HCT116 (cell line): ENCODE data around the gene PCDH15. TPM values are rescaled to one million over a fixed set of nuclear protein-coding genes. Genes with fewer than 3 reads are reported as not detected.

ENCODE experiments used
- ATAC-seq: fragments of 200-7000 bp; cut with Tn5 transposase; 2 replicates; pipeline ENCODE4 v1.9.1; 2020; ENCODE audit warnings: mild to moderate bottlenecking, moderate library complexity
- BruUV-seq: library from RNA; stranded (reverse); fragments of 400-500 nt; replicated peaks from 2 replicates; lab custom pipeline; 2021; lab: Mats Ljungman, UMichigan
- CTCF ChIA-PET: fragments of 300-600 bp; sonication (Branson Sonifier 250); formaldehyde crosslinking; loops from one replicate; lab custom pipeline; 2021; ENCODE audit warnings: antibody characterized with exemption; lab: Charles Lee
- POLR2A ChIA-PET: fragments of 300-600, 350-600 bp; sonication (Branson Sonifier 250); formaldehyde crosslinking; loops from one replicate; lab custom pipeline; 2021; ENCODE audit warnings: antibody characterized with exemption; lab: Charles Lee
- RAD21 ChIA-PET, 2 experiments: fragments of 300-600 bp; sonication (Branson Sonifier 250); formaldehyde crosslinking; loops; one replicate each; lab custom pipeline; 2023; ENCODE audit warnings: low total read pairs in 2 of 2; ENCODE audit not compliant: uncharacterized antibody in 2 of 2, unreplicated experiment in 2 of 2, low non-redundant PET in 1 of 2; lab: Charles Lee
- DNase-seq: peaks from one replicate; pipeline ENCODE4 v3.0.0-alpha.2; 2010; ENCODE audit warnings: low read depth, low spot score
- H2AFZ ChIP-seq: fragments of 200-600 bp; shearing (Covaris generic), sonication (generic); 2 replicates; pipeline ENCODE4 v1.6.1; 2017; ENCODE audit warnings: low read depth, mixed run types, mixed read lengths, antibody characterized with exemption, low read length; ENCODE audit not compliant: poor library complexity, severe bottlenecking
- H3K27ac ChIP-seq: 2 replicates; pipeline ENCODE4 v1.5.1; 2012; ENCODE audit warnings: low read depth, low read length
- H3K27me3 ChIP-seq: fragments of 200-600 bp; sonication (generic); 2 replicates; pipeline ENCODE4 v1.6.1; 2016; ENCODE audit warnings: mixed run types, low read length, mixed read lengths; ENCODE audit not compliant: insufficient read depth
- H3K36me3 ChIP-seq, 2 experiments: fragments of 200-500 bp in 1 of 2; fragments of 200-600 bp in 1 of 2; sonication (Bioruptor generic) in 1 of 2; sonication (generic) in 1 of 2; 2 replicates each; pipeline versions ENCODE4 v1.5.1 to v1.6.1; 2014 to 2016; ENCODE audit warnings: low read length in 2 of 2, inconsistent platforms in 1 of 2, mixed read lengths in 1 of 2, mixed run types in 1 of 2; ENCODE audit not compliant: insufficient read depth in 2 of 2, control insufficient read depth in 1 of 2
- H3K4me1 ChIP-seq, 2 experiments: fragments of 200-600 bp in 1 of 2; sonication (generic) in 1 of 2; 2 replicates each; pipeline versions ENCODE4 v1.5.1 to v1.6.1; 2012 to 2017; ENCODE audit warnings: low read length in 2 of 2, inconsistent platforms in 1 of 2, mild to moderate bottlenecking in 1 of 2, mixed read lengths in 1 of 2, mixed run types in 1 of 2, moderate library complexity in 1 of 2; ENCODE audit not compliant: insufficient read depth in 2 of 2, control insufficient read depth in 1 of 2
- H3K4me2 ChIP-seq: fragments of 200-600 bp; sonication (generic); 2 replicates; pipeline ENCODE4 v1.6.1; 2017; ENCODE audit warnings: mixed run types, low read length, mixed read lengths
- H3K4me3 ChIP-seq, 2 experiments: fragments of 200-600 bp in 1 of 2; sonication (generic) in 1 of 2; replicated peaks in 1 of 2; 2 replicates each; pipeline ENCODE4 v1.5.1; 2011 to 2016; ENCODE audit warnings: low read length in 2 of 2, control low read depth in 1 of 2, low read depth in 1 of 2, mild to moderate bottlenecking in 1 of 2, mixed read lengths in 1 of 2, mixed run types in 1 of 2
- H3K79me2 ChIP-seq: fragments of 200-600 bp; sonication (generic); 2 replicates; pipeline ENCODE4 v1.6.1; 2017; ENCODE audit warnings: mild to moderate bottlenecking, mixed run types, low read length, moderate library complexity, mixed read lengths; ENCODE audit not compliant: insufficient read depth
- H3K9ac ChIP-seq: fragments of 200-600 bp; sonication (generic); 2 replicates; pipeline ENCODE4 v1.6.1; 2016; ENCODE audit warnings: low read length, mixed read lengths
- H3K9me2 ChIP-seq: fragments of 200-600 bp; sonication (generic), shearing (Covaris generic); 2 replicates; pipeline ENCODE4 v1.6.1; 2017; ENCODE audit warnings: mixed run types, mild to moderate bottlenecking, moderate library complexity; ENCODE audit not compliant: insufficient read depth
- H3K9me3 ChIP-seq, 2 experiments: fragments of 200-500 bp in 1 of 2; fragments of 200-600 bp in 1 of 2; sonication (Bioruptor generic) in 1 of 2; sonication (generic) in 1 of 2; 2 replicates each; pipeline ENCODE4 v1.6.1; 2014 to 2017; ENCODE audit warnings: low read length in 2 of 2, mixed read lengths in 2 of 2, inconsistent platforms in 1 of 2, low read depth in 1 of 2, mild to moderate bottlenecking in 1 of 2, mixed run types in 1 of 2, moderate library complexity in 1 of 2; ENCODE audit not compliant: control insufficient read depth in 1 of 2, insufficient read depth in 1 of 2
- H4K20me1 ChIP-seq: fragments of 200-600 bp; sonication (generic), shearing (Covaris generic); 2 replicates; pipeline ENCODE4 v1.6.1; 2017; ENCODE audit warnings: mixed run types, mild to moderate bottlenecking, moderate library complexity; ENCODE audit not compliant: insufficient read depth
- CBX3 ChIP-seq: IDR thresholded peaks from 2 replicates; pipeline ENCODE4 v1.6.1; 2012; ENCODE audit warnings: low read depth
- EGR1 ChIP-seq: IDR thresholded peaks from 2 replicates; pipeline ENCODE4 v1.6.1; 2012; ENCODE audit warnings: low read depth
- ELF1 ChIP-seq: IDR thresholded peaks from 2 replicates; pipeline ENCODE4 v1.6.1; 2012; ENCODE audit warnings: low read depth, borderline replicate concordance
- EZH2 ChIP-seq: fragments of 200-600 bp; sonication (generic); IDR thresholded peaks from 2 replicates; pipeline ENCODE4 v1.6.1; 2017; ENCODE audit warnings: antibody characterized with exemption, mixed run types
- FOSL1 ChIP-seq: IDR thresholded peaks from 2 replicates; pipeline ENCODE4 v1.6.1; 2012; ENCODE audit warnings: low read depth
- JUND ChIP-seq: IDR thresholded peaks from 2 replicates; pipeline ENCODE4 v1.6.1; 2012
- POLR2A ChIP-seq: IDR thresholded peaks from 2 replicates; pipeline ENCODE4 v1.7.0; 2011; ENCODE audit warnings: borderline replicate concordance; ENCODE audit not compliant: insufficient read depth, insufficient read length; ENCODE audit errors: extremely low read depth
- RAD21 ChIP-seq: IDR thresholded peaks from 2 replicates; pipeline ENCODE4 v1.6.1; 2012; ENCODE audit warnings: low read depth, mild to moderate bottlenecking
- SP1 ChIP-seq: IDR thresholded peaks from 2 replicates; pipeline ENCODE4 v1.6.1; 2012; ENCODE audit warnings: low read depth
- SRF ChIP-seq: IDR thresholded peaks from 2 replicates; pipeline ENCODE4 v1.6.1; 2012; ENCODE audit warnings: low read depth
- TCF7L2 ChIP-seq: IDR thresholded peaks from 2 replicates; pipeline ENCODE4 v1.7.0; 2011; ENCODE audit warnings: borderline replicate concordance, inconsistent platforms; ENCODE audit not compliant: insufficient read depth, insufficient read length; ENCODE audit errors: extremely low read depth
- YY1 ChIP-seq: IDR thresholded peaks from 2 replicates; pipeline ENCODE4 v1.6.1; 2011; ENCODE audit warnings: low read length, low read depth, moderate library complexity, mild to moderate bottlenecking; ENCODE audit not compliant: insufficient replicate concordance; ENCODE audit errors: extremely low read depth
- ZFX ChIP-seq: fragments of 450-650 bp; IDR thresholded peaks from 2 replicates; pipeline ENCODE4 v1.6.1; 2017
- ZNF274 ChIP-seq: fragments of 200-500 bp; sonication (Bioruptor generic); IDR thresholded peaks from 2 replicates; pipeline ENCODE4 v1.6.1; 2014; ENCODE audit warnings: mild to moderate bottlenecking, low read depth, low read length, inconsistent platforms
- intact Hi-C: fragments of 100-400 bp; cut with micrococcal nuclease; formaldehyde crosslinking; loops from 2 replicates; pipeline ENCODE4 v1.10.0; 2022
- total RNA-seq: library from RNA; stranded (reverse); gene quantifications from one replicate; pipeline ENCODE4 v1.2.1, GENCODE V29; 2021; ENCODE audit not compliant: unreplicated experiment
- TF ChIP-seq, protein P1 (sequence below): IDR thresholded peaks from 2 replicates; pipeline ENCODE4 v1.6.1; 2011; ENCODE audit warnings: mild to moderate bottlenecking, low read length, moderate library complexity; ENCODE audit not compliant: insufficient replicate concordance; ENCODE audit errors: extremely low read depth
- TF ChIP-seq, protein P2 (sequence below): IDR thresholded peaks from 2 replicates; pipeline ENCODE4 v1.6.1; 2012; ENCODE audit warnings: low read depth
- TF ChIP-seq, protein P3 (sequence below): IDR thresholded peaks from 2 replicates; pipeline ENCODE4 v1.6.1; 2012

Gene PCDH15
- total RNA-seq, 1 experiment from 2014 or later, result not detected

DNA sequence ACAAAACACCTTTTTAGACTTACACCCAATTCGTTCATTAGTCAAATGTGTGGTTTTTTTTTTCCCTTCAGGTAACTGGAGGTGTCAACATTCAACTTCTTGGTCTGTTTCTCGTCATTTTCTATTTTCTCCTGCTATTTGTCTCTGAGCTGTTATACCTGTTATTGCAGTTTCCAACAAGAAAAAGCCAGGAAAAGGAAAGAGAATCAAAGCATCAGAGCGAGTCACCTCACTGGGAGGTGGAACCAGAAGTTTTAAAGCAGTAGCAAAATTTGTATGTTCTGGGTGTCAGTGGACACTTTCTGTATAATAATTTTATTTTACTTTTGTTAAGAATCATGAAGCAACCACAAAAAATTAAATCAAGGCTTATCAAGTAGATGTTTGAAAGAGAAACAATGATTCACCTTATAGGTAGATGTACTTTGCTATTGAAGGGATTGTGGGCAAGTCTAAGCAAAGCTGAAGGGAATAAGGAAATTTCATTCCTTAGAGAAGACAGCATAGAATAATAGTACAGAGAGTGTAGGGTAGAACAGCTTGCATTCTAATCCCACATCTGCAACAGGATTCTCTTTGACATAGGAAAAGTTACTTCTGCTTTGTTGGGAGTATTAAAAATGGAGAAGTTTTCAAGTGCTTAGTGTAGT, 675.8 kb downstream of the PCDH15 start:
- RAD21 ChIA-PET, result no interaction called here
- ATAC-seq (no peak), DNase-seq (no peak)
- Histone ChIP-seq H3K4me3 (no peak overlapping the region), H3K4me1 (no peaks in the 10 kb centered on the region), H4K20me1 (no peaks in the 10 kb centered on the region), H3K36me3 (no peaks in the 10 kb centered on the region), H3K9me2 (no peaks in the 10 kb centered on the region), H3K9me3 (peaks cover 3 to 28% of the 10 kb centered on the region in 2 experiments; a peak in 2 of 4 replicates), H2AFZ (no peak overlapping the region), H3K9ac (no peak overlapping the region), H3K79me2 (no peaks in the 10 kb centered on the region), H3K27ac (no peak overlapping the region), H3K27me3 (no peaks in the 10 kb centered on the region), H3K4me2 (no peak overlapping the region)
- BruUV-seq, result no TSS peak
- CTCF ChIA-PET, result no interaction called here
- intact Hi-C loops, result no loop called here
- POLR2A ChIA-PET, result no interaction called here
- no peak for TF ChIP-seq YY1
- TF ChIP-seq EZH2, result no peak
- no peak for TF ChIP-seq CBX3
- TF ChIP-seq, protein P1, sequence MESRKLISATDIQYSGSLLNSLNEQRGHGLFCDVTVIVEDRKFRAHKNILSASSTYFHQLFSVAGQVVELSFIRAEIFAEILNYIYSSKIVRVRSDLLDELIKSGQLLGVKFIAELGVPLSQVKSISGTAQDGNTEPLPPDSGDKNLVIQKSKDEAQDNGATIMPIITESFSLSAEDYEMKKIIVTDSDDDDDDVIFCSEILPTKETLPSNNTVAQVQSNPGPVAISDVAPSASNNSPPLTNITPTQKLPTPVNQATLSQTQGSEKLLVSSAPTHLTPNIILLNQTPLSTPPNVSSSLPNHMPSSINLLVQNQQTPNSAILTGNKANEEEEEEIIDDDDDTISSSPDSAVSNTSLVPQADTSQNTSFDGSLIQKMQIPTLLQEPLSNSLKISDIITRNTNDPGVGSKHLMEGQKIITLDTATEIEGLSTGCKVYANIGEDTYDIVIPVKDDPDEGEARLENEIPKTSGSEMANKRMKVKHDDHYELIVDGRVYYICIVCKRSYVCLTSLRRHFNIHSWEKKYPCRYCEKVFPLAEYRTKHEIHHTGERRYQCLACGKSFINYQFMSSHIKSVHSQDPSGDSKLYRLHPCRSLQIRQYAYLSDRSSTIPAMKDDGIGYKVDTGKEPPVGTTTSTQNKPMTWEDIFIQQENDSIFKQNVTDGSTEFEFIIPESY, result no peak
- no peak for TF ChIP-seq RAD21
- no peak for TF ChIP-seq ELF1
- TF ChIP-seq, protein P2, sequence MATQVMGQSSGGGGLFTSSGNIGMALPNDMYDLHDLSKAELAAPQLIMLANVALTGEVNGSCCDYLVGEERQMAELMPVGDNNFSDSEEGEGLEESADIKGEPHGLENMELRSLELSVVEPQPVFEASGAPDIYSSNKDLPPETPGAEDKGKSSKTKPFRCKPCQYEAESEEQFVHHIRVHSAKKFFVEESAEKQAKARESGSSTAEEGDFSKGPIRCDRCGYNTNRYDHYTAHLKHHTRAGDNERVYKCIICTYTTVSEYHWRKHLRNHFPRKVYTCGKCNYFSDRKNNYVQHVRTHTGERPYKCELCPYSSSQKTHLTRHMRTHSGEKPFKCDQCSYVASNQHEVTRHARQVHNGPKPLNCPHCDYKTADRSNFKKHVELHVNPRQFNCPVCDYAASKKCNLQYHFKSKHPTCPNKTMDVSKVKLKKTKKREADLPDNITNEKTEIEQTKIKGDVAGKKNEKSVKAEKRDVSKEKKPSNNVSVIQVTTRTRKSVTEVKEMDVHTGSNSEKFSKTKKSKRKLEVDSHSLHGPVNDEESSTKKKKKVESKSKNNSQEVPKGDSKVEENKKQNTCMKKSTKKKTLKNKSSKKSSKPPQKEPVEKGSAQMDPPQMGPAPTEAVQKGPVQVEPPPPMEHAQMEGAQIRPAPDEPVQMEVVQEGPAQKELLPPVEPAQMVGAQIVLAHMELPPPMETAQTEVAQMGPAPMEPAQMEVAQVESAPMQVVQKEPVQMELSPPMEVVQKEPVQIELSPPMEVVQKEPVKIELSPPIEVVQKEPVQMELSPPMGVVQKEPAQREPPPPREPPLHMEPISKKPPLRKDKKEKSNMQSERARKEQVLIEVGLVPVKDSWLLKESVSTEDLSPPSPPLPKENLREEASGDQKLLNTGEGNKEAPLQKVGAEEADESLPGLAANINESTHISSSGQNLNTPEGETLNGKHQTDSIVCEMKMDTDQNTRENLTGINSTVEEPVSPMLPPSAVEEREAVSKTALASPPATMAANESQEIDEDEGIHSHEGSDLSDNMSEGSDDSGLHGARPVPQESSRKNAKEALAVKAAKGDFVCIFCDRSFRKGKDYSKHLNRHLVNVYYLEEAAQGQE, result no peak
- no peak for TF ChIP-seq SP1
- no peak for TF ChIP-seq POLR2A
- no peak for TF ChIP-seq ZFX
- no peak for TF ChIP-seq TCF7L2
- TF ChIP-seq, protein P3, sequence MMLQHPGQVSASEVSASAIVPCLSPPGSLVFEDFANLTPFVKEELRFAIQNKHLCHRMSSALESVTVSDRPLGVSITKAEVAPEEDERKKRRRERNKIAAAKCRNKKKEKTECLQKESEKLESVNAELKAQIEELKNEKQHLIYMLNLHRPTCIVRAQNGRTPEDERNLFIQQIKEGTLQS, result no peak
- TF ChIP-seq SRF, result no peak
- TF ChIP-seq JUND, result no peak
- no peak for TF ChIP-seq EGR1
- TF ChIP-seq FOSL1, result no peak
- TF ChIP-seq ZNF274, result no peak
